GM13976 (cell line): ENCODE measurements around the gene RALGAPB.

ENCODE experiments used
- DNase-seq: peaks from one replicate; pipeline ENCODE4 v3.0.0; 2012; ENCODE audit warnings: low spot score
- in situ Hi-C: fragments of 300-500 bp; cut with MboI; formaldehyde crosslinking; loops from one replicate; pipeline ENCODE4 v1.12.0; 2022; ENCODE audit warnings: low sequenced_read_pairs, mixed read lengths, inconsistent platforms; ENCODE audit not compliant: unreplicated experiment
- TF ChIP-seq, protein P1 (sequence below): IDR thresholded peaks from 2 replicates; pipeline ENCODE4 v1.5.1; 2012; ENCODE audit warnings: borderline replicate concordance, mild to moderate bottlenecking; ENCODE audit not compliant: insufficient read depth; ENCODE audit errors: extremely low read depth, missing control alignments, control extremely low read depth

Gene RALGAPB

DNA sequence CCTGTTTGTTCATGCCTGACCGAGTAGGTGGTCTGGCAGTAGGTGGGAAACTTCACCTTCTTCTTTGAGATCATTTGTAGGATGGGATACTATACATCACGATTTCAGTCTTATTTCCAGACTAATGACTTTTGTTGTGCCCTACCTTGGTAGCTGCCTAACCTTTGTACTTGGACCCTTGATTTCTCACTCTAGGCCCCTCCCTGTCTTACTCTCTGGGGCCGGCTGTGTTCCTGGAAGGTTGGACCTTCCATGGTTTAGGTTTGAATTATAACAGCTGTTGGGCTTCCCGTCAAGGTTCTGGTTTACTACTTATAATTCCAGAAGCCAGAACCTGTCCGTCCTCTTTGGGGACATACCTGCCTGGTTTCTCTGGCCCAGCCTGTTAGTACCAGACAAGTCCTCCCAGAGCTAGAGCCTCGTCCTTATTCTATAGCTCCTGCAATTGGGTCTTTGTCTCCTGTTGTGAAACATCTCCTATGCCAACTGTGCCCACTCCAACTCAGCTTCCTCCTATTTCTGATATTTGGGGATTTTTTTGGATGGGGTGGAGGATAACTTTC lies 93.5 kb downstream of the RALGAPB start:
- no peak for DNase-seq
- TF ChIP-seq, protein P1, sequence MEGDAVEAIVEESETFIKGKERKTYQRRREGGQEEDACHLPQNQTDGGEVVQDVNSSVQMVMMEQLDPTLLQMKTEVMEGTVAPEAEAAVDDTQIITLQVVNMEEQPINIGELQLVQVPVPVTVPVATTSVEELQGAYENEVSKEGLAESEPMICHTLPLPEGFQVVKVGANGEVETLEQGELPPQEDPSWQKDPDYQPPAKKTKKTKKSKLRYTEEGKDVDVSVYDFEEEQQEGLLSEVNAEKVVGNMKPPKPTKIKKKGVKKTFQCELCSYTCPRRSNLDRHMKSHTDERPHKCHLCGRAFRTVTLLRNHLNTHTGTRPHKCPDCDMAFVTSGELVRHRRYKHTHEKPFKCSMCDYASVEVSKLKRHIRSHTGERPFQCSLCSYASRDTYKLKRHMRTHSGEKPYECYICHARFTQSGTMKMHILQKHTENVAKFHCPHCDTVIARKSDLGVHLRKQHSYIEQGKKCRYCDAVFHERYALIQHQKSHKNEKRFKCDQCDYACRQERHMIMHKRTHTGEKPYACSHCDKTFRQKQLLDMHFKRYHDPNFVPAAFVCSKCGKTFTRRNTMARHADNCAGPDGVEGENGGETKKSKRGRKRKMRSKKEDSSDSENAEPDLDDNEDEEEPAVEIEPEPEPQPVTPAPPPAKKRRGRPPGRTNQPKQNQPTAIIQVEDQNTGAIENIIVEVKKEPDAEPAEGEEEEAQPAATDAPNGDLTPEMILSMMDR, result no peak
- in situ Hi-C loops, result no loop called here

DNA sequence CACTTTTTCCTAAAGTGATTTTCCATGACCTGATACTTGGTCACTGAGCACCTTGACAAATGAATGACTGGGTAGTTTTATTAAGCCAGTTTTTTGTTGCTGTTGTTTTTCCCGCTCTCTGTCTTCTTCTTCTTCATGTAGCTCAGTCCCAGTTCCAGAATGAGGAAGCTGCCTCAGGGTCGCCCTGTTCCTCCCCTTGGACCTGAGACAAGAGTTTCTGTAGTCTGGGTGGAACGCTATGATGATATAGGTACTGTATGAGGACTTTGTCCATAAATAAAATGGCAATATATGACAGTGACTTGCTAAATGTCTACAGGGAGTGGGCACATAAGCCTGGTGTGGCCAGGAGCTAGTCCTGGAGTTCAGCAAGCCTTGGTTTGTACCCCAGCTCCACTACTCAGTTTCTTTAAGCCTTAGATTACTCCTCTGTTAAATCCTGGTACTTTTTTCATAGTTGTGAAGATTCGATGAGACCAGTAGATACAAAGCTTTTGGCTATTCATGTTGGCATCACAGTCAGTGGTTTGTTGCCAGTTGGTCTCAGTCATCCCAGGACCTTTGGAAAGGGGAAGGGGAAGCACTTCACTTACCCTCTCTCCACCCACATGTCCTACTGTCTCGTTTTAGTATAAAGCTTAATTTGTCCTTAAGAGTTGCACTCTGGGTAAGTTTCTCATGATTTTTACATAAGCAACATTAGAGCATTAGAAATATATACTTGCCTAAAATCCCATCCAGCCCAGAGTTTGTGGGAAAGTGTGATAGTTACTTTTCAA lies 97.3 kb downstream of the RALGAPB start:
- no peak for DNase-seq
- TF ChIP-seq, protein P1, result no peak
- in situ Hi-C loops, result no loop called here

DNA sequence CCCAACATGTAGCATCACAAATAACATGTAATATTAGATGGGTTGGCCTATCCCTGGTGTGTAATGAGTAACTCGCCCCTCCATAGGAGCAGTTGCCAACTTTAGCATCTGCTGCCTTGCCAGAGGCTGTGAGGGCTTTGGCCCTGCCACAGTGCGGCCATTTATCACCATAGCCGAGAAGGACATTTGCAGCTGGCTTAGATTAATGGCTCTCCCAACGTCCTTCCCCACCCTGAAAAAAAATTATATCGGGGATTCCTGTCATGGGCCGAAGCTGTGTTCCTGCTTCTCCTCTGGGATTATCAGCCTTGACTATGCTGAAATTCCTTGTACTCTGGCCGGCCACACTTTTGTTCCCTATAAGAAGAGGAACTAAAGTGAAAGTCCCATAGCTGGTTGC lies 100.8 kb downstream of the RALGAPB start:
- no peak for DNase-seq
- TF ChIP-seq, protein P1, result no peak
- in situ Hi-C loops, result no loop called here

DNA sequence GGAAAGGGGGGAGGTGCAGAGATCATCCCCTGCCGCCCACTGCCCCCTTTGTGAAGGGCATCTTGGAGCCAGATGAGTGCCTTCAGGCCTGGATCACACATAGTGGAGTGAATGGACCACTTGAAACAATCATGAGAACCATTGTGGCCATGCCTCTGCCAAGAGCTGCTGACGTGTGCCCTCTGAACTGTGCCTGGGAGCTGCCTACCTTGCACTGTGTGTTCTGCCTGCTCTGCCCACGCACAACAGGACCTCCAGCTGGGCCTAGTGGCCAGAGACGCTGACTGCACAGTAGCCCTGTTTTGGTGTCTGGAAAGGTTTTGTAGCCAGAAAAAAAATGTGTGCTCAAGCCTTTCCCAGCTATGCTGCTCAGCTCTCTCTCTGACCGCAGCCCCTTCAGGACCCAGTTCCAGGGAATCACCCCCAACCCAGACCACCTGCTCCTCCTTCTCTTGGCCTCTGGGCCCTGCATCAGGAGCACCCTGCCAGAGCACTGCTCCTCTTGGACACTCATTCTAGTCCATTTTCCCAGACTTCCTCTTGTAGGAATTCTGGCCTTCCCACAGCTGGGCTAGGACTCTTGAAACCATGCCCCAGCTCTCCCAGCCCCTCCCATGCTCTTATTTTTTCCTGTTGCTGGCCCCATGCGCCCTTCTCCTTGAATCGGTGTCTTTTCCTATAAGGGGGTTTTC lies 106.7 kb downstream of the RALGAPB start:
- TF ChIP-seq, protein P1, result no peak
- in situ Hi-C loops, result no loop called here
- DNase-seq, result no peak

DNA sequence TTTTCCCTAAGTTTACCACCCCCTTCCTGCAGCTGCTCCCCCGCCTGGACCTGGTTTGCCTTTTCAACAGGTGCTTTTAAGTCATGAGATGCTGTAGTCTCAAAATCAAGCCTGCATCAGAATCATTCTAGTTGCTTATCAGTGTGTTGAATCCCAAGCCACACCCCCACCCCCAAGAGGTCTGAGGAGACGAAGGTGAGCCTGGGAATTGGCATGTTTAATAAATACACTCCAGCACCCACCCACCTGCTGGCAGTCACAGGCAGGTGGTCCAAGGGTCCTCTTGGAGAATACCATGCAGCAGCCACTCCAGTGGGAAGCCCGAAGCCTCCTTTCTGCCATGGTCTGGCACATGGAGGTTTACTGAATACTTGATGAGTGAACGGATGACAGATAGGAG lies 107.3 kb downstream of the RALGAPB start:
- TF ChIP-seq, protein P1, result no peak
- in situ Hi-C loops, result no loop called here
- no peak for DNase-seq

DNA sequence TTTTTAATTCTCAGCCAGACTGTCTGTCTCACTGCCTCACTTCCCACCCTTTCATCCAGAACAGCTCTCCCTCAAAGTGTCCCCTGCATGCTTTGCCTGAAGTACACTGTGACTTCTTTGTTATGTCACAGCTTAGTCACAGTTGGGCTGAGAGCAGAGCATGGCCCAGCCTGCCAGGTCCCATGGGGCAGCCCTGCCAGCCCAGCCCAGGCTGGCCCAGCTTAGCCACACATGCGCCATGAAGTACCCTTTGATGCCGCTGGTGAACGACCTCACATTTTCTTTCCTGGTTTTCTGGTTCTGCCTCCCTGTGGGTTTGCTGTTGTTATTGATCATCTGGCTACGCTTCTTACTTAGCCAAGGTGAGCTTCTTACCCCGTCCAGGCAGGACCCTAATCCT lies 108.4 kb downstream of the RALGAPB start, which contains the start of gene ADIG:
Gene ADIG (plus strand): TSS at position 185 of the 400 bp plus-strand sequence. CDS start 54 bp downstream, at position 239.
- DNase-seq, result no peak
- TF ChIP-seq, protein P1, result no peak
- in situ Hi-C loops, result no loop called here
